ENCODE results near the gene TRHDE.

GRCh38 chr12:72289633-72290032 is 17.5 kb downstream of the TRHDE start:
- no peak for TF ChIP-seq REST (IDR thresholded peaks at IDR 0.05; ENCODE audit: insufficient replicate concordance, low read depth)
- no peak for TF ChIP-seq CTCF (IDR thresholded peaks at IDR 0.05; ENCODE audit: insufficient read depth, low read length)
- TF ChIP-seq POLR2AphosphoS5 (IDR thresholded peaks at IDR 0.05; ENCODE audit: low read depth), result no peak
- TF ChIP-seq GABPA (IDR thresholded peaks at IDR 0.05; ENCODE audit: low read depth), result no peak

All from HL-60 (cell line).